Activated T-cell treated with anti-CD3 and anti-CD28 coated beads, Interleukin-2, amount 50 U/mL, for 72 hours (primary cell): ENCODE data around the gene TMIGD1. TPM values are rescaled to one million over a fixed set of nuclear protein-coding genes. Genes with fewer than 3 reads are reported as not detected.
"Not testable (repeated sequence)": the region's sequence is repeated elsewhere in the genome, so short reads cannot be mapped to it uniquely, and the experiment has no call there.

ENCODE experiments used
- ATAC-seq, 2 donors: fragments of 150-1000 bp; cut with Tn5 transposase; replicated peaks in 1 of 2; 2 replicates each; pipeline ENCODE4 v1.10.0; 2021; ENCODE audit warnings: moderate library complexity in 2 of 2, mild to moderate bottlenecking in 1 of 2
- DNase-seq, 2 donors: peaks; one replicate each; pipeline ENCODE4 v3.0.0; 2021 to 2022; ENCODE audit warnings: mixed read lengths in 1 of 2
- H3K27ac Mint-ChIP-seq: one replicate; pipeline ENCODE4 v1.8.0; 2022; ENCODE audit warnings: mild to moderate bottlenecking, moderate library complexity, mixed read lengths
- H3K27me3 Mint-ChIP-seq: one replicate; pipeline ENCODE4 v1.8.0; 2022; ENCODE audit warnings: low read depth, mixed read lengths
- H3K36me3 Mint-ChIP-seq, 2 donors: one replicate each; pipeline ENCODE4 v1.8.0; 2022; ENCODE audit warnings: mixed read lengths in 2 of 2, mild to moderate bottlenecking in 1 of 2; ENCODE audit not compliant: insufficient read depth in 2 of 2
- H3K4me1 Mint-ChIP-seq: one replicate; pipeline ENCODE4 v1.8.0; 2022; ENCODE audit warnings: low read depth, mixed read lengths
- H3K4me3 Mint-ChIP-seq, 2 donors: one replicate each; pipeline ENCODE4 v1.8.0; 2022; ENCODE audit warnings: mild to moderate bottlenecking in 2 of 2, mixed read lengths in 2 of 2, moderate library complexity in 2 of 2
- H3K9me3 Mint-ChIP-seq, 2 donors: one replicate each; pipeline ENCODE4 v1.8.0; 2022; ENCODE audit warnings: mixed read lengths in 2 of 2
- total RNA-seq, 2 donors: library from RNA; stranded (reverse); gene quantifications; one replicate each; pipeline ENCODE4 v1.2.3, GENCODE V29; 2022

The TMIGD1 gene
- total RNA-seq, 2 donors from 2014 or later: not detected

DNA sequence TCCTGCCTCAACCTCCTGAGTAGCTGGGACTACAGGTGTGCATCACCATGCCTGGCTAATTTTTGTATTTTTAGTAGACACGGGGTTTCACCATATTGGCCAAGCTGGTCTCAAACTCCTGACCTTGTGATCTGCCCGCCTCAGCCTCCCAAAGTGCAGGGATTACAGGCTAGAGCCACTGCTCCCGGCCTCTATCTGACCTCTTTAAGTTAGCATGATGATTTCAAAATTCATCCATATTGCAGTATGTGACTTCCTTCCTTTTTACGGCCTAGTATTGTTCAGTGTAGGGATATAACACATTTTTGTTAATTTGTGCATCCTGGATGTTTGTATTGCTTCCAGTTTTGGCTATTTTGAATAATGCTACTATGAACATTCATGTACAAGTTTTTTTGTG is 17.4 kb upstream of the TMIGD1 start:
- not testable (repeated sequence) for H3K9me3 Mint-ChIP-seq, H3K36me3 Mint-ChIP-seq, H3K4me3 Mint-ChIP-seq, DNase-seq, H3K27ac Mint-ChIP-seq, ATAC-seq, H3K27me3 Mint-ChIP-seq
- H3K4me1 Mint-ChIP-seq: peaks cover 16% of the 10 kb centered on the region

DNA sequence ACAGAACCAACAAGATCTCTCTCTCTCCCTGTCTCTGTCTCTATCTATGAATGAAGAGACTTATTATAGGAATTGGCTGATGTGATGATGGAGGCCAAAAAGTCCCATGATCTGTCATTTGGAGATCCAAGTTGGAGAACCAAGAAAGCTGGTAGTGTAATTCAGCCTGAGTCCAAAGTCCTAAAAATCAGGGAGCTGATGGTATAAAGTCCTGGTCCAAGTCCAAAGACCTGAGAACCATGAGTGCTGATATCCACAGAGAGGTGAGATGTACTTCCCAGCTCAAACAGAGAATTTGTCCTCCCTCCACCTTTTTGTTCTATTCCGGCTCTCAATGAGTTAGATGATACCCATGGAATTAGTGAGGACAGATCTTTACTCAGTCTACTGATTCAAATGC is 15.4 kb upstream of the TMIGD1 start:
- DNase-seq (no peak), ATAC-seq (no peak)
- Mint-ChIP-seq H3K36me3 (no peaks in the 10 kb centered on the region), H3K27ac (no peak overlapping the region), H3K27me3 (no peaks in the 10 kb centered on the region), H3K4me1 (peaks cover 15% of the 10 kb centered on the region), H3K4me3 (no peak overlapping the region), H3K9me3 (no peaks in the 10 kb centered on the region)

GRCh38 chr17:30347488-30347887 is 13.6 kb upstream of the TMIGD1 start:
- Mint-ChIP-seq H3K9me3 (no peaks in the 10 kb centered on the region), H3K27me3 (no peaks in the 10 kb centered on the region), H3K27ac (no peak overlapping the region), H3K4me3 (no peak overlapping the region), H3K36me3 (no peaks in the 10 kb centered on the region), H3K4me1 (peaks cover 15% of the 10 kb centered on the region)
- ATAC-seq (no peak), DNase-seq (no peak)

DNA sequence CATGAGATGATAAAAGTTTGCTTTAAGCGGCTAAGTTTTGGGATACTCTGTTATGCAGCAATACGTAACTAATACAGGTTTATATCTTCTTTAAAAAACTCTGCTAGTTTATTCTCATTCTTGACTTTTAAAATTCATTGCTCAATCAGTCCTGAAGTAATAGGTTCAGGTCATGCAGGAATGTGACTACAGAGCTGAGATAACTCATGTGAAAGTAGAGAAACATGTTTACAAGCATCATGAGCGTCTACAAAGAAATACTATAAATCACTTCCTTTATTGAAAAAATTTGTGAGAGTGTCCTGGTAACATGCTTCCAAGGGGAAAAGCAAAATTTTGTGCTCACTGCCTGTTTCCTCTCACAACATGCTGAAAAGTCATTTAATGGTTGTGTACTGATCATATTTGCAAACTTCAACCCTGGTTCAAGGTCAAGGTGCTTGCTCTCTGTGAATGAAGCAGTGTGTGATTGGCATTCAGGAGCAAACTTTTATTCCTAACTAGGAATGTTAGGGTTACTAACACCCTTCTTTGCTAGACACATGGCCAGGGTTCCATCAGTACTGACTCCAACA is 12.5 kb upstream of the TMIGD1 start:
- Mint-ChIP-seq H3K4me3 (no peak overlapping the region), H3K36me3 (no peaks in the 10 kb centered on the region), H3K27me3 (no peaks in the 10 kb centered on the region), H3K27ac (no peak overlapping the region), H3K9me3 (no peaks in the 10 kb centered on the region), H3K4me1 (peaks cover 20% of the 10 kb centered on the region)
- ATAC-seq (no peak), DNase-seq (no peak)

DNA sequence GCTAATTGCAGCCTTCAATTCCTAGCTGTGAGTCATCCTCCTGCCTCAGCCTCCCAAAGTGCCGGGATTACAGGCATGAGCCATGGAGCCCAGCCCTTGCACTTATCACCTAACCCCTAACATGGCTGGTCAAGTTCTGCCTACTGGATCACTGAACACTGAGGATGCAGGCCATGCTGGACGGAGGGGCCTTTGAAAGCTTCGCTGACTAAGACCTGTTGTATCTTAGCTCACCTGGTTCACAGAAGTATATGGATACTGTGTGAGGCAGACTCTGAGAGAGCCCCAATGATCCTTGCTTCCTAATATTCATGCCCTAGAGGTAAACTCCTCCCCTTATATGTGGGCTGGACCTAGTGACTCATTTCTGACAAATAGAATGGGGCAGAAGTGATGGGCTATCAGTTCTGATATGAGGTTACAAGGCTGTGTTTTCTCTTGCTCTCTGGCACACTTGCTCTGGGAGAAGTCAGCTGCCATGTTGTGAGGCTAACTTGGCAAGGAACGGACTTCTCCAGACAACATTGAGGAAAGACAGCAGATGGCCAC is 11.7 kb upstream of the TMIGD1 start:
- ATAC-seq (peak; percentile 90 to 95), DNase-seq (peak; percentile 21 to 28)
- H3K4me3 Mint-ChIP-seq: peak overlapping the region in 1 of 2 donors; percentile 14
- no peaks in the 10 kb centered on the region for H3K27me3 Mint-ChIP-seq
- no peaks in the 10 kb centered on the region for H3K36me3 Mint-ChIP-seq
- H3K4me1 Mint-ChIP-seq: peaks cover 22% of the 10 kb centered on the region
- no peak overlapping the region for H3K27ac Mint-ChIP-seq
- no peaks in the 10 kb centered on the region for H3K9me3 Mint-ChIP-seq

GRCh38 chr17:30345089-30345433 is 11.2 kb upstream of the TMIGD1 start:
- ATAC-seq (no peak), DNase-seq (no peak)
- H3K9me3 Mint-ChIP-seq: no peaks in the 10 kb centered on the region
- H3K4me3 Mint-ChIP-seq: no peak overlapping the region
- H3K27me3 Mint-ChIP-seq: no peaks in the 10 kb centered on the region
- peaks cover 28% of the 10 kb centered on the region for H3K4me1 Mint-ChIP-seq
- H3K36me3 Mint-ChIP-seq: no peaks in the 10 kb centered on the region
- H3K27ac Mint-ChIP-seq: no peak overlapping the region

DNA sequence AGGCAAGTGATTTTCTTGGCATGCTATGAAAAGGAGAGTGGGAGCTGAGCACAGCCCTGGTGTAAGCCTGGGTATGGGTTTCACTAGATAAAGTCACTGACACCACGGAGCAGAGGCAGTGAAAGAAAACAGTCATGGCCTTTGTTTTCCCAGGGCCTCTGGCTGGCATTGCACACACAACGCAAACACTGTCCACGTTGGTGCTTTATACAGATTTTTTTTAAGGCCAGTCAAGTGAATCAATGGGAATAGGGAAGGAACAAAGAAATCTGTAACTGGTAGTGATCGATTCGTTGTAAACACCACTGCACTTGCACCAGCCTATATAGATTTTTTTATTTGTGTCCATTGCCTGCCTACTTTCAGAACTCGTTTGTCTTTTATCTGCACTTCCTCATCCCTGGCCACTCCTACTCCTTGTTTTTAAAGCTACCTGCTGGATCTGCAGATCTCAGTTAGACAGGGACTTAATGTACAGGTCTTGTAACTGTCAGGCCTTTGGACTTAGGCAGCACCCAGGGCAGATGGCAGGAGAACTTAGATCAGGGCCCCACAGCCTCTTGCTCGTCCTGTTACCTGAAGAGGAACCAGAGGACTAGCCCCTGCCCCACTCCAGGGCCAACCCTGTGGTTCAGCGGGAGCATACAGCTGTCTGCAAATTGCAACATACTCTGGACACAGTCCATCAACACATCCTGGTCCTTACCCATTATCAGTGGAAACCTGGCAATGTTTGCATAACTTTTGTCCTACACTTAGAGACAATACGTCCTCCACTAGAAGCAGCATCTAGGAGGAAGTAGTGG is 10.6 kb upstream of the TMIGD1 start:
- no peaks in the 10 kb centered on the region for H3K9me3 Mint-ChIP-seq
- no peaks in the 10 kb centered on the region for H3K27me3 Mint-ChIP-seq
- no peak overlapping the region for H3K27ac Mint-ChIP-seq
- H3K4me3 Mint-ChIP-seq: no peak overlapping the region
- no peak for DNase-seq
- no peaks in the 10 kb centered on the region for H3K36me3 Mint-ChIP-seq
- H3K4me1 Mint-ChIP-seq: peaks cover 31% of the 10 kb centered on the region
- no peak for ATAC-seq

- H3K9me3 Mint-ChIP-seq: no peaks in the 10 kb centered on the region
- H3K27ac Mint-ChIP-seq: no peak overlapping the region
- H3K36me3 Mint-ChIP-seq: no peaks in the 10 kb centered on the region
- H3K4me3 Mint-ChIP-seq: no peak overlapping the region
- ATAC-seq (no peak), DNase-seq (no peak)
- peaks cover 31% of the 10 kb centered on the region for H3K4me1 Mint-ChIP-seq
- H3K27me3 Mint-ChIP-seq: no peaks in the 10 kb centered on the region
Observed at GRCh38 chr17:30343796-30344195, 9.9 kb upstream of the TMIGD1 start.

DNA sequence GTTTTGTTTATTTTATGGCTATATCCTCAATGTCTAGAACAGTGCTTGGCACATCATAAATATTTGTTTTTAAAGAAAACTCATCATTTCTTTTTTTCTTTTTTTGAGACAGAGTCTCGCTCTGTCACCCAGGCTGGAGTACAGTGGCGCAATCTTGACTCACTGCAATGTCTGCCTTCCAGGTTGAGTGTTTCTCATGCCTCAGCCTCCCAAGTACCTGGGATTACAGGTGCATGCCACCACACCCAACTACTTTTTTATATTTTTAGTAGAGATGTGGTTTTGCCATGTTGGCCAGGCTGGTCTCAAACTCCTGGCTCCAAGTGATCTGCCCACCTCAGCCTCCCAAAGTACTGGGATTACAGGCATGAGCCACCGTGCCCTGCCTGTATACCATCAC is 9.4 kb upstream of the TMIGD1 start:
- H3K9me3 Mint-ChIP-seq, H3K36me3 Mint-ChIP-seq, DNase-seq, ATAC-seq, H3K27me3 Mint-ChIP-seq, H3K4me3 Mint-ChIP-seq, H3K27ac Mint-ChIP-seq: not testable (repeated sequence)
- peaks cover 31% of the 10 kb centered on the region for H3K4me1 Mint-ChIP-seq

DNA sequence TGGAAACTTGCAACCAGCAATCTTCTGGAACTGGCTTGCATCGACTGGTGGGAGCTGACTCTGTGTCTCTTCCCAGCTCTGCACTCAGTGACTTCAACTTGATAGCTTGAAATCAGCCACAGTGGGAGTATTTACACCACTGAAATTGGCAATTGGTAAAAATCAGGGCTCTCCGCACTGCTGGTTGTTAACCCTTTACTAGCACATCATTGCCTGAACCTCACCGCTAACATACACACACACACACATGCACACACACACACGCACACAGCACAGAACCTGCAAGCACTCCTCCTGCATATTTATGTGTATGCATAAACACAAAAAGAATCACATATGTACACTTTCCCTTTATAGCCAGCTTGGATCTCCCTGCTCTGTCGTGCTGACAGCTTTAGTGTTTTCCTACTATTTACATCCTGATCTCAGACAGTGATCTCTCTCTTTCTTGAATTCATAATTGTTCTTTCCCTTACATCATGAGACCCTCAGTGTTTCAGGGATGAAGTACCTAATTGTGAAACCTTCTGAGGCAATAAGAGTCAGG is 7.9 kb upstream of the TMIGD1 start:
- ATAC-seq: no peak
- no peak for DNase-seq
- Mint-ChIP-seq H3K4me3 (no peak overlapping the region), H3K27me3 (no peaks in the 10 kb centered on the region), H3K4me1 (peaks cover 34% of the 10 kb centered on the region), H3K9me3 (no peaks in the 10 kb centered on the region), H3K36me3 (no peaks in the 10 kb centered on the region), H3K27ac (no peak overlapping the region)

- ATAC-seq (no peak), DNase-seq (no peak)
- H3K9me3 Mint-ChIP-seq: peaks cover 0 to 2% of the 10 kb centered on the region in 2 donors
- H3K27me3 Mint-ChIP-seq: no peaks in the 10 kb centered on the region
- H3K36me3 Mint-ChIP-seq: no peaks in the 10 kb centered on the region
- H3K4me1 Mint-ChIP-seq: peaks cover 36% of the 10 kb centered on the region
- no peak overlapping the region for H3K27ac Mint-ChIP-seq
- H3K4me3 Mint-ChIP-seq: no peak overlapping the region
Observed at GRCh38 chr17:30340801-30341356, 7.0 kb upstream of the TMIGD1 start.

GRCh38 chr17:30339086-30339485 is 5.2 kb upstream of the TMIGD1 start:
- ATAC-seq (no peak), DNase-seq (no peak)
- Mint-ChIP-seq H3K9me3 (peaks cover 0 to 2% of the 10 kb centered on the region in 2 donors), H3K27ac (no peak overlapping the region), H3K4me1 (peaks cover 28% of the 10 kb centered on the region), H3K27me3 (no peaks in the 10 kb centered on the region), H3K4me3 (no peak overlapping the region), H3K36me3 (no peaks in the 10 kb centered on the region)

DNA sequence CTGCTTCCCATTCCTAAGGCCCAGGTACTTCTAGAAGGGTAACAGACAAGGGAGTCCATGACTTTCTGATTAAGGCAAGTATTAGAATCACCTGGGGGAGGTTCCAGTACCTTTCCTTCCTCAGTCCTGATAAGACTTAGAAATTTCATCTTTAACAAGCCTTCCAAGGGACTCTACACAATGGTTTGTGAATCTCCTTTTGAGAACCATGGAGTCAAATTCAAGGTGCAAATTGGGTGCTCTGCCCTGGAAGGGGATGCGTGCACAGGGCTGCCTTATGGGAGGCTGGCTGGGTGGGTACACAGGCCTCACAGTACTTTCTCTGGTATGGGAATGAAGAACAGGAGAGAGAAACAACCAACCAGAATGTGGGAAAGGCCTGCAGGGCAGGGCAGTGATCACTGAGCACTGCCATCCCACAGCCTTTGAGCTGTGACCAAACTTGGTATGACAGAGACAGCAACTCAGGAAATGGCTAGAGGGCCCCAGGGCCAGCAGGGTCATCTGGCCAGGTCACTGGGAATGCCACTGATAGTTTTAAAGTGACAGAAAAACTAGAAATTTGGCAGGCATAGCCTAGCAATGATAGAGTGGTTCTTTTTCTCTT is 3.6 kb upstream of the TMIGD1 start:
- ATAC-seq (no peak), DNase-seq (no peak)
- no peaks in the 10 kb centered on the region for H3K27me3 Mint-ChIP-seq
- no peak overlapping the region for H3K27ac Mint-ChIP-seq
- peaks cover 44% of the 10 kb centered on the region for H3K4me1 Mint-ChIP-seq
- peaks cover 0 to 2% of the 10 kb centered on the region in 2 donors for H3K9me3 Mint-ChIP-seq
- H3K4me3 Mint-ChIP-seq: no peak overlapping the region
- H3K36me3 Mint-ChIP-seq: no peaks in the 10 kb centered on the region
